Immature natural killer cell (primary cell): ENCODE measurements around the gene GRID1. TPM values are rescaled to one million over a fixed set of nuclear protein-coding genes. Genes with fewer than 3 reads are reported as not detected.

Source experiments
- DNase-seq, 3 donors: peaks; one replicate each; pipeline ENCODE4 v3.0.0; 2022; ENCODE audit warnings: mixed read lengths in 1 of 3
- H3K27ac Mint-ChIP-seq, 6 donors: one replicate each; pipeline ENCODE4 v1.8.0; 2020; ENCODE audit warnings: mixed read lengths in 6 of 6, mild to moderate bottlenecking in 5 of 6, inconsistent platforms in 4 of 6, moderate library complexity in 3 of 6
- H3K27me3 Mint-ChIP-seq, 3 donors: one replicate each; pipeline ENCODE4 v1.8.0; 2020 to 2021; ENCODE audit warnings: low read depth in 3 of 3, mild to moderate bottlenecking in 3 of 3, mixed read lengths in 3 of 3, moderate library complexity in 3 of 3, inconsistent platforms in 1 of 3
- H3K36me3 Mint-ChIP-seq, 3 donors: one replicate each; pipeline ENCODE4 v1.8.0; 2020; ENCODE audit warnings: mixed read lengths in 3 of 3, inconsistent platforms in 2 of 3, mild to moderate bottlenecking in 2 of 3
- H3K4me1 Mint-ChIP-seq, 2 donors: one replicate each; pipeline ENCODE4 v1.8.0; 2020; ENCODE audit warnings: inconsistent platforms in 2 of 2, mild to moderate bottlenecking in 2 of 2, mixed read lengths in 2 of 2, moderate library complexity in 1 of 2
- H3K4me3 Mint-ChIP-seq, 5 donors: one replicate each; pipeline ENCODE4 v1.8.0; 2020; ENCODE audit warnings: mild to moderate bottlenecking in 5 of 5, mixed read lengths in 5 of 5, inconsistent platforms in 3 of 5, moderate library complexity in 3 of 5
- H3K9me3 Mint-ChIP-seq, 6 donors: one replicate each; pipeline ENCODE4 v1.8.0; 2020; ENCODE audit warnings: mild to moderate bottlenecking in 6 of 6, mixed read lengths in 6 of 6, inconsistent platforms in 4 of 6, moderate library complexity in 3 of 6
- polyA plus RNA-seq, 3 donors: library from polyadenylated mRNA; unstranded; fragments of 300-500 nt; fragmentation: Illumina TruSeq; gene quantifications; one replicate each; pipeline ENCODE4 v1.2.3, GENCODE V29; 2021

The GRID1 gene
- polyA plus RNA-seq, 3 donors from 2014 or later: not detected

DNA sequence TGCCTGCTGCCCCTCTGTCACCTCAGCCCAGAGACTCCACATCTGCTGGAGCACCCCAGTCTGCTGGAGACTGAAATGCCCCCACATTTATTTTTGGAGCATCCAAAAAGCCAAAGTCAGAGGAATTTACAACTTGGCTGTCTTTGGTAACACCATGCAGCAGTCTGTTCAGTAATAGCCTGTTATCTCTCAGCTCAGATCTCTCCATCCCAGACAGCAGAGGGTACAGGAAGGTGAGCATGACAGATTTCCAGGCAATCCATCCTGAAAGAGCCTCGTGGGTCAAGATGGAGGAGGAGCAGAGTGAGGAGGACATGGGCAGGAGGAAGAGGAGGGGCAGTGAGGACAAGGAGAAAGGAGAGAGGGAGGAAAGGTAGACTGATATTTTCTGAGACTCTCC is 55.9 kb downstream of the GRID1 start:
- no peaks in the 10 kb centered on the region for H3K4me1 Mint-ChIP-seq
- no peaks in the 10 kb centered on the region for H3K36me3 Mint-ChIP-seq
- H3K27ac Mint-ChIP-seq: no peak overlapping the region
- peaks cover 2 to 7% (median 3%) of the 10 kb centered on the region in 3 donors for H3K27me3 Mint-ChIP-seq
- DNase-seq: no peak
- H3K9me3 Mint-ChIP-seq: no peaks in the 10 kb centered on the region
- no peak overlapping the region for H3K4me3 Mint-ChIP-seq

DNA sequence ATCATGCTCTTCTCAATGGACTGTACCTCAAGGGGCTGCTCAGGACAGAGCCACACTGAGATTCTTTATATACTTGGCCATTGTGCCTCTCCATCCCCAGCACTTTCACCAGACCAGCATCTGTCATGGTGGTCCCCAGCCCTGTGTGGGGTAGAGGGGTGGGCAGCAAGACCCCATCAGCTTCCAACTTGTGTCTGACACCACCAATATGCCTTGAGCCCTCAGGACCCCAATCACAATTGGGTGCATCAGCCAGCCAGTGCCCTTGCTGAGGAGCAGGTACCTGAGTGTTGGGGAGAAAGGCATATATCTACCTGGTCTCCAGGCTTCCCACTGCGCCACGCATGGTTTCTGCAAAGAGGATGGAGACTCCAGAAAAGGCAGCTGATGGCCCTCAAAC is 56.3 kb downstream of the GRID1 start:
- DNase-seq: no peak

DNA sequence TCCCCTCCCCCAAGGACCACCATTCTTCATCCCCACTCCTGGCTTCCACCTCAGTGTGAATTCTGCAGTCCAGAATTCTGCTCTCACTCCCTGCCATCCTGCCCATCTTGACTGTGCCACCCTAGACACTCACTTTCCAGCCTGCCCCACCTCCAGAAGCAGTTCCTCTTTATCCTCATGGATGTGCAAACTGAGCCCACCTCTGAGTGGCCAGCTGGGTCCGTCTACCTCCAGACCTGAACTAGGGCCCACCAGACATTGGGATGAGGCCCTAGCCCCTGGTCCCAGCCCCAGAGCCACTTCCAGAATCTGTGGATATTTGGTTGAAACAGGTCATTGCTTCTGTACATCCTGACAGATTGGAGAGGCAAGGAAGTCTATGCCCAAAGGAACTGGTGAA is 58.5 kb downstream of the GRID1 start:
- H3K36me3 Mint-ChIP-seq: no peaks in the 10 kb centered on the region
- H3K4me3 Mint-ChIP-seq: no peak overlapping the region
- DNase-seq: no peak
- H3K4me1 Mint-ChIP-seq: no peaks in the 10 kb centered on the region
- no peaks in the 10 kb centered on the region for H3K9me3 Mint-ChIP-seq
- H3K27ac Mint-ChIP-seq: no peak overlapping the region
- peaks cover 4 to 13% (median 5%) of the 10 kb centered on the region in 3 donors for H3K27me3 Mint-ChIP-seq

More for the DNA sequence above, 56.3 kb downstream of the GRID1 start:
- no peaks in the 10 kb centered on the region for H3K4me1 Mint-ChIP-seq
- no peaks in the 10 kb centered on the region for H3K9me3 Mint-ChIP-seq
- H3K27ac Mint-ChIP-seq: no peak overlapping the region
- H3K27me3 Mint-ChIP-seq: peaks cover 2 to 9% (median 3%) of the 10 kb centered on the region in 3 donors
- H3K36me3 Mint-ChIP-seq: no peaks in the 10 kb centered on the region
- H3K4me3 Mint-ChIP-seq: no peak overlapping the region

DNA sequence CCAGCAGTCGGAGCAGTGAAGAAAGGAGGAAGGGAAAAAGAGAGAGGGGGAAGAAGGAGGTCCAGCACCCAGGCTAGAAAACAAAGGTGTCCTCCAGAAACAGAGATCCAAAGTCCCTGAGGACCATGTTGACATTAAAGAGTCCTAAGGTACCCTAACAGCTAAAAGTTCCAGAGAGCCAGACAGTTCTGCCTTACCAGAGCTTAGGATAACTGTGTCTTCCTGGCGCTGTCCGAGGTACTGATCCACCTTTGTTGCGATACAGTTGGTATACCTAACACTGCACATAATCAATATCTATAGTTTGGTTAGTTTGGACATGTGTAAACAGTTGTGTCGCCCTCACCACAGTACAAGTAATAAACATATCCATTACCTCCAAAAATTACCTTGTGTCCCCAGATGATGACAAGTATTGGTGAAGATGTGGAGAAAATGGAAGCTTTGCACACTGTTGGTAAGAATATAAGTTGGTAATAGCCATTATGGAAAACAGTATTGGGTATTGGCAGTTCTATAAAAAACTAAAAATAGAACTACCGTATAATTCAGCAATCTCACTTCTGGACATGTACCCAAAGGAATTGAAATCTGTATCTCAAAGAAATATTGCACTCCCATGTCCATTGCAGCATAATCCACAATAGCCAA is 59.8 kb downstream of the GRID1 start:
- Mint-ChIP-seq H3K4me3 (no peak overlapping the region), H3K27me3 (peaks cover 4 to 13% (median 5%) of the 10 kb centered on the region in 3 donors), H3K9me3 (peaks cover 0 to 1% (median 0%) of the 10 kb centered on the region in 6 donors), H3K4me1 (no peaks in the 10 kb centered on the region), H3K27ac (no peak overlapping the region), H3K36me3 (no peaks in the 10 kb centered on the region)
- no peak for DNase-seq

DNA sequence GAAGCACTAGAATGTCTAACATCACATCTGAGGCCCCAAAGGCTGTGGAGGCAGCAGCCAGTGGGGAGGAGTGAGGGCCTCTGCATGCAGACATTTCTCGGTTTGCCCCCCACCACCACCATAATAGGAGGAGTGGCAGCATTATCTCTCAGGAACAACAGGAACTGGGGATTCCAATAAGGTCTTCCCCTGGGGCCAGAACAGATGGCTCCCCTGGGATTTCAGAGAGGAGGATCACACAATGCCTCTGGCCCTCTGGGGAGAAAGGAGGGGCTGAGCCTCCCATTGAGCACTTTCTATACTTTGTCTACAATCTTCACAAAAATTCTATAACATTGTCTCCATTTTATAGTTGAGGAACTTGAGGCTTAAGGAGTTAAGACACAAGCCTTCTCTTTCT is 61.1 kb downstream of the GRID1 start:
- Mint-ChIP-seq H3K9me3 (peaks cover 0 to 1% (median 0%) of the 10 kb centered on the region in 6 donors), H3K4me1 (no peaks in the 10 kb centered on the region), H3K27ac (no peak overlapping the region)

DNA sequence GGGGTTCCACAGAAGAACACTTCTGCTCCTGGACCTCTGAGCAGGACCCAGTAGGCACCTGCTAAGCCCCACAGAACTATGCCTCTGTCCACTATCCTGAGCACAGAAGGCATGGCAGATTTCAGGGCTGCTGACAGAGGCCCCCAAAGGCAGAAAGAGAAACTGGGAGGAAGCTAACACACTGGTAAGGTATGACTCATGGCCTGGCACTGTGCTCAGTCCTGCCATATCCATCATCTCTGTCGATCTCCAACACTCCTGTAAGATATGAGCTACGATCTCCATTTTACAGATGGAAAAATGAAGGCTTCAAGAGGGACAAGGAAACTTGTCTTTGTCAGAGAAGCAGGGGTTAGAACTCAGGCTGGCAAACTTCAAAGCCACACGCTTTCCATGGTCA is 62.2 kb downstream of the GRID1 start:
- Mint-ChIP-seq H3K9me3 (peaks cover 0 to 1% (median 0%) of the 10 kb centered on the region in 6 donors), H3K36me3 (no peaks in the 10 kb centered on the region), H3K4me1 (no peaks in the 10 kb centered on the region), H3K4me3 (no peak overlapping the region), H3K27me3 (peaks cover 5 to 8% (median 8%) of the 10 kb centered on the region in 3 donors), H3K27ac (no peak overlapping the region)
- no peak for DNase-seq

More for the DNA sequence above, 61.1 kb downstream of the GRID1 start:
- Mint-ChIP-seq H3K27me3 (peaks cover 5 to 8% (median 6%) of the 10 kb centered on the region in 3 donors), H3K4me3 (no peak overlapping the region), H3K36me3 (no peaks in the 10 kb centered on the region)
- no peak for DNase-seq

DNA sequence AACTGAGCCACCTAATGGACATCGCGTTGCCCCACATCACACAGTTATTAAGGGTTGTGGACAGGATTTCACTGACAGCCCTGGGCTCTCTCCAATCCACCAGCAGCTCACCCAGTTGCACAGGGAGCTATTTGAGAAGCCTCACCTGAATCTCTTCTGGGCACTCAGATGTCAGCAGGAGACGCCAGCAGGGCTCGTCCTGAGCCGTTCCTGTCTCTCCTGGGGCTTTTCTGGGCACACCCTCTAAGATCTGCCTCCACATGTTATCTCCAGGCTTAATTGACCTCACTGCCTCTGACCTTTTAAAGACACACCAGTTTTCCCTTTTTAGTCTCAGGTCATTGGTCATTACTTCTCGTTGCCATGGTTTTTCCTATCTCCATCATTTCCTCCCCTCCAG is 63.0 kb downstream of the GRID1 start:
- Mint-ChIP-seq H3K36me3 (no peaks in the 10 kb centered on the region), H3K4me3 (no peak overlapping the region), H3K4me1 (no peaks in the 10 kb centered on the region), H3K9me3 (peaks cover 0 to 1% (median 0%) of the 10 kb centered on the region in 6 donors), H3K27ac (no peak overlapping the region), H3K27me3 (peaks cover 5 to 10% (median 8%) of the 10 kb centered on the region in 3 donors)
- DNase-seq: no peak

DNA sequence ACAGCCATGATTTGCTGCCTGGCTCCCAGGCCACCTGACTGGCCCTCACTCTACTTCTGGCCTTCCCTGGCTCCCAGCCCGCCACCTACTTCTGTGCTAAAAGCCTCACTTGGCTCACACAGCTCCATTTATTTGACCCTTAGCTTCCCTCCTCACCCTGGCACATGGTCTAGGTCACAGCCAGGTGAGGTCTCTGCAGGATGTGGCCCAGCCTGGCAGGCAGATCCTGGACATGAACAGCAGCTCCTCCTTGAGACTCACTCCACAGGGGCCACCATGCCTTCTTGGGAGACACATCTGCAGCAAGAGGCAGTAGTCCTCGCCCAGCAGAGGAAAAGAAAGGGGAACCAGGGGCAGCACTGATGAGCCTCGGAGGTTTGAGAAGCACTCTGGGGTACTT is 64.6 kb downstream of the GRID1 start:
- no peak for DNase-seq
- no peak overlapping the region for H3K4me3 Mint-ChIP-seq
- no peaks in the 10 kb centered on the region for H3K4me1 Mint-ChIP-seq
- peaks cover 0 to 1% (median 0%) of the 10 kb centered on the region in 6 donors for H3K9me3 Mint-ChIP-seq
- no peak overlapping the region for H3K27ac Mint-ChIP-seq
- H3K27me3 Mint-ChIP-seq: peaks cover 3 to 9% (median 6%) of the 10 kb centered on the region in 3 donors
- H3K36me3 Mint-ChIP-seq: no peaks in the 10 kb centered on the region

DNA sequence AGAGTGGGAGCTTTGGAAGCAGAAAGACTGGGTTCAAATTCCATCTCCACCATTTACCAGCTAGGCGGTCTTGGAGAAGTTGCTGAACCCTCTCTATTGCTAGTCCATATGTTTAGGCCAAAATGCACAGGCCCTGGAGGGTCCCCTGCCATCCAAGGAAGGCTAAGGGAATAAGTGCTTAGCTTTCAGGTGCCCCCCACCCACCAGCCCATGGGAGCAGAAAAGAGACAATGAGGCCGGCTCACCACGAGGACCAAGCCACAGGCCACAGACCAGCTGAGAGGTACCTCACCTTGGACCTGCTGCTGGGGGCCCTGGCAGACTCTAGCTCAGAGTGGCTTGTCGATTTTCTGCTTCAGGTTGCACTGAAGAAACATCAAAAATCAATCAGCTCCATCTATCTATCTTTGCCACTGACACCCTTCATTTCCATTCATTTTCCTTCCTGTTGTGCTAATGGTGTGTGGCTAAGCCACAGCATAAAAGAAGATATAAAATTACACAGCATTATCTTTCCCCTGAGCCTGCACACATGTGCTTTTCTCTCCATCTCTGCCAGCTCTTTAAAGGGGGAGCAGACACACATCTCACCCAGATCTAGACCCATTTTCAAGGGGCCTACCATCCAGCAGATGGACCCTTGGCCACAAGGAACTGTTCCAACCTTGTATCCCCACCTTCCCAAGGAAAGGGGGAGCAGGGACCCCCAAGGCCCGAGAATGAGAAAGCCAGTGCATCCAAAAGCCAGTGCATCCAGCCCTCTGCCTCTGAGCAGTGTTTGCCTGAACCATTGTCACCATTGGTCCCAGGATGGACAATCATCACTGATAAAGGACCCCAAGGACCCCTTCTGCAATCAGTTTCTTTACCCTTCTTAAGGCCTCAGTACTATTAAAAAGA is 65.4 kb downstream of the GRID1 start:
- Mint-ChIP-seq H3K4me3 (no peak overlapping the region), H3K27ac (no peak overlapping the region), H3K9me3 (peaks cover 0 to 1% (median 0%) of the 10 kb centered on the region in 6 donors), H3K27me3 (peaks cover 3 to 9% (median 6%) of the 10 kb centered on the region in 3 donors), H3K36me3 (no peaks in the 10 kb centered on the region), H3K4me1 (no peaks in the 10 kb centered on the region)
- no peak for DNase-seq

DNA sequence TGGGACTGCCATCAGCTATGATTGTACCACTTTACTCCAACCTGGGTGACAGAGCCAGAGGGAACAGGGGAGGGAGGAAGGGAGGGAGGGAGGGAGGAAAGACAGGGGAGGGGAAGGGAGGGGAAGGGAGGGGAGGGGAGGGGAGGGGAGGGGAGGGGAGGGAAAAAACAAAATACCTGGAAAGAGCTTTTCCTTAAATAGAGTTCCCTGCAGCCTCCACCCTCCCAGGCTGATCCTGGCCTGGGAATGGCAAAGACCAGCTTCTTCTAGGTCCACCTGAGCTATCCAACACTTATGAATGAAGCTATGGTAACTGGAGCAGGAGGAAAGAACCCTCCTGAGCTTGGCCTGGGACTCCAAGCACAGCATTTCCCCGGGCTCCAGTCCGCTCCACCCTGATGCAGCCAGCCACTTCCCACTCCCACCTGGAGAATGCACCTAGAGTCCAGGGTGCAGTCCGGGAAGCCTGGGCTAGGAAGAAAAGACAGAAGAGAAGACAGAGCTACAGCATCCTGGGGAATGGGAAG is 66.1 kb downstream of the GRID1 start:
- Mint-ChIP-seq H3K4me3 (no peak overlapping the region), H3K36me3 (no peaks in the 10 kb centered on the region), H3K4me1 (no peaks in the 10 kb centered on the region), H3K27ac (no peak overlapping the region), H3K27me3 (peaks cover 3 to 9% (median 6%) of the 10 kb centered on the region in 3 donors), H3K9me3 (peaks cover 0 to 1% (median 0%) of the 10 kb centered on the region in 6 donors)
- no peak for DNase-seq

DNA sequence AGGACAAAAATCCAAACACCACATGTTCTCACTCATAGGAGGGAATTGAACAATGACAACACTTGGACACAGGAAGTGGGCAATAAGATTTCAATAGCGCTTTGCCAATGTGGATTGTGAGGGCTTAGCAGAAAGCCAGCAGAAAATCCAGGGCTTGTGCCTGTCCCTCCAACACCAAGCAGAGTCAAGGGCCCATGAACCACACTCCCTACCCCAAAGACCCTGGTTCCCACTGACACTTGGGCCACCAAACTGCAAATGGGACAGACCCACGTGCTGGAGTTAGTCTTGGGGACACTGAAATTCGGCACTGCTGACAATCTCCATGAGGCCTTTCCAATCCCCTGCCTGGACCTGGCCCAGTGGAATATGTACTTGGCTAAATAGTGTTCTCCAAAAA is 67.0 kb downstream of the GRID1 start:
- Mint-ChIP-seq H3K36me3 (no peaks in the 10 kb centered on the region), H3K4me1 (no peaks in the 10 kb centered on the region), H3K27ac (no peak overlapping the region), H3K27me3 (peaks cover 3 to 7% (median 6%) of the 10 kb centered on the region in 3 donors), H3K4me3 (no peak overlapping the region), H3K9me3 (peaks cover 0 to 1% (median 0%) of the 10 kb centered on the region in 6 donors)
- no peak for DNase-seq

DNA sequence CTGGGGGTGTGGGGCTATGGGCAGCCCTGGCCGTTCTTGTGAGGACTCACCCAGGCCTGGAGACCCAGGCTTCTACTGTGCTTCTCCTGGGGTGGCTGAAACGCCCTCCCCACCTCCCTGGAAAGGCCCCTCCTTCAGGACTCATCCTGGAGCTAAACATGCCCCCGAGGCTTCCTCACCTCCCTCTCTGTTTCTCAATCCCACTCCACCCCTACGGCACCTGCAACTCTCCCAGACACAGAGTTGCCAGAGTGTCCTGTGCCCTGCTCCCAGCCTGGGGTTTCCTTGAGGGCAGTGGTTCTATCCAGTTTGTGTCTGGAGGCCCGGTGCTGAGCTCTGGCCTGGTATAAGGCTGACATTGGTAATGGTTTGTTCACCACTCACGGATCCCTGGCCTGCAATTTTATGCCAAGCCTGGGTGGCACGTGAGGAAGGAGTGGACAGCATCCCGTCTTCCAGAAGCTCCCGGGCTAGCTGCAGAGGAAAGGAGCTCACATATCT is 68.0 kb downstream of the GRID1 start:
- Mint-ChIP-seq H3K4me3 (no peak overlapping the region), H3K27ac (no peak overlapping the region), H3K36me3 (no peaks in the 10 kb centered on the region), H3K4me1 (no peaks in the 10 kb centered on the region), H3K9me3 (peaks cover 0 to 1% (median 0%) of the 10 kb centered on the region in 6 donors), H3K27me3 (peaks cover 0 to 10% (median 6%) of the 10 kb centered on the region in 3 donors)
- DNase-seq: no peak

DNA sequence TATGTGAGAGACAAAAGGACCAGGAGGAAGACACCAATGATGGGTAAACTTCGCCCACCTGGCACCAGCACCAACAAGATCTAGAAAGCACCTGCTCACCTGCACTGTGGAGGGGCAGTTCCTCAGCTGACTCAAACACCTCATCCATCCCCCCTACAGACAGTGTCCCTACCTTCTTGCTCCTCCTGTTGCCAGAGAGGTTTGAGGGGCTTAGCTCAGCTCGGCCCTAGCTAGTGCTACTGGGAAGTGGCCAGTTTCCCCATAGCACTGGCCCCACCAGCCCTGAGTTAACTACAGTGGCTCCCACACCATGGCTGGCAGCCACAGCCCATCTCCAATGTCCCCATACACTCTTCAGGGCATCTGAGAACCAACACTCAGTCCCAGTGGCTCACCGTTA is 70.8 kb downstream of the GRID1 start:
- Mint-ChIP-seq H3K27ac (no peak overlapping the region), H3K9me3 (no peaks in the 10 kb centered on the region), H3K4me3 (no peak overlapping the region), H3K4me1 (no peaks in the 10 kb centered on the region), H3K27me3 (peaks cover 2 to 10% (median 7%) of the 10 kb centered on the region in 3 donors), H3K36me3 (no peaks in the 10 kb centered on the region)
- no peak for DNase-seq

DNA sequence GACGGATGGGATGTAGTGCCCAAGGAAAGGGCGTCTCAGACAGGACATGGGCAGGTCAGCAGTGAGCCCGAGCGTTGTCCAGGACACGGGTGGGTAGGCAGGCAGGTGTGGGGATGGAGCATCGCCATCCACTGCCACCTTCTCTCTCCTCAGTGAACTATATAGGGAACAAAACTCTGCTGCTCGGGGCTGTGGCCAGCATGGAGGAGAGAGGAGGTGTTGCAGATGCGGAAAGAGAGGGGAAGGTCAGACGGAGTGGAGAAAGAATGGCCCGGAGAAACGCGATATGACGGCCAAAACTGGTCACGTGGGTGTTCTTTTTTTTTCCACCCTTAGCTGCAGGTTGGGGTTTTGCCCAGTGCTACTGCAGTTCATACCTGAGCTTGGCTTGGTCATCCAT is 71.2 kb downstream of the GRID1 start:
- DNase-seq: no peak
- Mint-ChIP-seq H3K27ac (no peak overlapping the region), H3K27me3 (peaks cover 2 to 8% (median 7%) of the 10 kb centered on the region in 3 donors), H3K4me3 (no peak overlapping the region), H3K4me1 (no peaks in the 10 kb centered on the region), H3K36me3 (no peaks in the 10 kb centered on the region), H3K9me3 (no peaks in the 10 kb centered on the region)
